Cardiac fibroblast (primary cell): ENCODE data around the gene SLC35D3.

Source experiments
- DNase-seq, 2 donors: peaks; one replicate each; pipeline versions ENCODE4 v3.0.0 to v3.0.0-alpha.2; 2010; ENCODE audit warnings: low read depth in 2 of 2
- H3K4me3 ChIP-seq, 2 donors: replicated peaks in 1 of 2; 1 replicate in 1 of 2; 2 replicates in 1 of 2; pipeline ENCODE4 v1.5.1; 2011; ENCODE audit warnings: low read depth in 2 of 2, low read length in 2 of 2, mild to moderate bottlenecking in 2 of 2, moderate library complexity in 1 of 2
- CTCF ChIP-seq: IDR thresholded peaks from one replicate; pipeline ENCODE4 v1.5.1; 2011; ENCODE audit warnings: low read depth, mild to moderate bottlenecking, low read length, inconsistent platforms

SLC35D3 gene

GRCh38 chr6:136963259-136963658 lies 41.2 kb downstream of the SLC35D3 start:
- no peak for TF ChIP-seq CTCF
- DNase-seq = no peak
- H3K4me3 ChIP-seq = no peak overlapping the region

- DNase-seq = no peak
- TF ChIP-seq CTCF = no peak
- H3K4me3 ChIP-seq = no peak overlapping the region
Measured at GRCh38 chr6:136964398-136964797, 42.3 kb downstream of the SLC35D3 start.

GRCh38 chr6:136967876-136968752 lies 46.0 kb downstream of the SLC35D3 start:
- TF ChIP-seq CTCF = peak; percentile 67
- no peak overlapping the region for H3K4me3 ChIP-seq
- peak; percentile 72 to 79 for DNase-seq

GRCh38 chr6:136968837-136969236 lies 46.7 kb downstream of the SLC35D3 start:
- no peak for TF ChIP-seq CTCF
- DNase-seq = no peak
- no peak overlapping the region for H3K4me3 ChIP-seq

GRCh38 chr6:136969433-136969832 lies 47.3 kb downstream of the SLC35D3 start:
- TF ChIP-seq CTCF = no peak
- DNase-seq = no peak
- H3K4me3 ChIP-seq = no peak overlapping the region

GRCh38 chr6:136969930-136970329 lies 47.8 kb downstream of the SLC35D3 start:
- no peak overlapping the region for H3K4me3 ChIP-seq
- DNase-seq = no peak
- no peak for TF ChIP-seq CTCF
